ENCODE results near the gene CHST12. TPM values are rescaled to one million over a fixed set of nuclear protein-coding genes. Genes with fewer than 3 reads are reported as not detected.
A peak's percentile ranks its signal among the peaks of the same experiment; 100 is the strongest.

Gene CHST12
- total RNA-seq, 1 donor from 2014 or later = 15.3 TPM

DNA sequence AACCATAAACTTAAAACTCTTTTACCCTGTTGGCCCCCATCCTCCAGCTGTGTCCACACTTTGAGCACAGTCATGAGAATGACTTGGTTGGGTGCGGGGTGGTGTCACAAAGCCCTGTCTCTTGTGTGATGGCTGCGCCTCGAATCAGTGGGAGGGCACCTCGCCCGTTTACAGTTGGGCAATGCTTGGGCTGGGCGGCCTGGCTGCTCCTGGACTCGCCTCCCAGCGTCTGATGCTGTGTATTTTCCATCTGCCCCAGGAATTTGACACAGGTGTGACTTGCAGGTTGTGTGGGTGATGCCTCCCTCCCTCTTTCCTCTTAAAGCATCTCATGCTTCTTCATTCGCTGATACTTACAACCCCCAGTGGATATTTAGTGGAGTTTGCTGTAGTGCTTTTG is 33.7 kb downstream of the CHST12 start:
- Histone ChIP-seq H3K36me3 (peaks cover 31% of the 10 kb centered on the region), H3K27ac (replicated peaks) (no peak overlapping the region), H3K27me3 (ENCODE audit: low read depth) (no peaks in the 10 kb centered on the region), H3K4me1 (peaks cover 25% of the 10 kb centered on the region), H3K4me3 (no peak overlapping the region), H3K9me3 (replicated peaks) (no peaks in the 10 kb centered on the region)
- no peak for TF ChIP-seq CTCF (IDR thresholded peaks at IDR 0.05; ENCODE audit: borderline replicate concordance)
- intact Hi-C loops (cut with micrococcal nuclease) = no loop called here
- no peak for DNase-seq

GRCh38 chr7:2437537-2438148 is 34.2 kb downstream of the CHST12 start:
- no peak for DNase-seq
- no peak for TF ChIP-seq CTCF (IDR thresholded peaks at IDR 0.05; ENCODE audit: borderline replicate concordance)
- H3K9me3 ChIP-seq (replicated peaks) = no peaks in the 10 kb centered on the region
- no peaks in the 10 kb centered on the region for H3K27me3 ChIP-seq (ENCODE audit: low read depth)
- H3K4me3 ChIP-seq = no peak overlapping the region
- H3K27ac ChIP-seq (replicated peaks) = peak overlapping the region; percentile 64
- H3K36me3 ChIP-seq = peaks cover 27% of the 10 kb centered on the region
- H3K4me1 ChIP-seq = peaks cover 25% of the 10 kb centered on the region
- intact Hi-C loops (cut with micrococcal nuclease) = no loop called here

DNA sequence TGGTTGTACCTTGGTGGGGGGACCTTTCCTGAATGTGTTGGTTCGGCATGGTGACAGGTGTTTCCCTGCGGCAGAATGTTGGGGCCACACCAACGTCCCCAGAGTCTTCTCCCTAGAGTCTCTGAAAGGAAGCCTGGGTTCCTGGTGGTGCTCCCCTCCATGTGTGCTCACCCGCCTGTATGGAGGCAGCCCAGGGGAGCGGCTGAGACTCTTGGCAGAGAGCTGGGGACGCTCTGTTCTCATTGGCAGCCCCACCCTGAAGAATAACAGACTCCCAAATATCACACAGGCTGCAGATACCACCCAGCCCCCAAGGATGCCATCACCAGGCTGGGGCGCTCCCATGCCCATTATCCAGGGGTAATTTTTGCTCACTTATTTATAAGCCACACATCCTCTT is 34.8 kb downstream of the CHST12 start:
- peaks cover 25% of the 10 kb centered on the region for H3K4me1 ChIP-seq
- no peaks in the 10 kb centered on the region for H3K9me3 ChIP-seq (replicated peaks)
- H3K27ac ChIP-seq (replicated peaks) = peak overlapping the region; percentile 64
- no peak for TF ChIP-seq CTCF (IDR thresholded peaks at IDR 0.05; ENCODE audit: borderline replicate concordance)
- no peak overlapping the region for H3K4me3 ChIP-seq
- peaks cover 21% of the 10 kb centered on the region for H3K36me3 ChIP-seq
- peak; percentile 27 for DNase-seq
- intact Hi-C loops (cut with micrococcal nuclease) = no loop called here
- no peaks in the 10 kb centered on the region for H3K27me3 ChIP-seq (ENCODE audit: low read depth)

DNA sequence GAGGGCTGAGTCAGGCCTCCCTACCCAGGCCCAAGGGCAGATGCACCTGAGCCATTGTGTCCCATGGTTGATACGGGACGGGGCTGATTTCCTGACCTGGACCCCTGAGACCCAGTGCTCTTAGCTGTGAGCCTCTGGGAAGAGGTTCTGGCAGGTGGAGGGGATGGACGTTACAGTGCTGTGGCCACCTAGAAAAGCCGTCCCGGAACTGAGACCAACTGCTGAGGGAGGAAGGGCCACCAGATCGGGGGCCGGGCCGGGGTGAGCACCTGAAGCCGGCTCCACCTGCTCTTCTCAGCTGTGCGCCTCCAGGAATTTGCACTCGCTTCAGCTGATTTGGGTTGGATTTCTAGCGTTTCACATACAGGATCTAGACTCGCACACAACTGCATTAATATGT is 35.4 kb downstream of the CHST12 start:
- H3K36me3 ChIP-seq = peaks cover 15% of the 10 kb centered on the region
- H3K27ac ChIP-seq (replicated peaks) = peak overlapping the region; percentile 64
- no peaks in the 10 kb centered on the region for H3K27me3 ChIP-seq (ENCODE audit: low read depth)
- DNase-seq = no peak
- intact Hi-C loops (cut with micrococcal nuclease) = no loop called here
- no peaks in the 10 kb centered on the region for H3K9me3 ChIP-seq (replicated peaks)
- H3K4me3 ChIP-seq = no peak overlapping the region
- peaks cover 25% of the 10 kb centered on the region for H3K4me1 ChIP-seq
- no peak for TF ChIP-seq CTCF (IDR thresholded peaks at IDR 0.05; ENCODE audit: borderline replicate concordance)

DNA sequence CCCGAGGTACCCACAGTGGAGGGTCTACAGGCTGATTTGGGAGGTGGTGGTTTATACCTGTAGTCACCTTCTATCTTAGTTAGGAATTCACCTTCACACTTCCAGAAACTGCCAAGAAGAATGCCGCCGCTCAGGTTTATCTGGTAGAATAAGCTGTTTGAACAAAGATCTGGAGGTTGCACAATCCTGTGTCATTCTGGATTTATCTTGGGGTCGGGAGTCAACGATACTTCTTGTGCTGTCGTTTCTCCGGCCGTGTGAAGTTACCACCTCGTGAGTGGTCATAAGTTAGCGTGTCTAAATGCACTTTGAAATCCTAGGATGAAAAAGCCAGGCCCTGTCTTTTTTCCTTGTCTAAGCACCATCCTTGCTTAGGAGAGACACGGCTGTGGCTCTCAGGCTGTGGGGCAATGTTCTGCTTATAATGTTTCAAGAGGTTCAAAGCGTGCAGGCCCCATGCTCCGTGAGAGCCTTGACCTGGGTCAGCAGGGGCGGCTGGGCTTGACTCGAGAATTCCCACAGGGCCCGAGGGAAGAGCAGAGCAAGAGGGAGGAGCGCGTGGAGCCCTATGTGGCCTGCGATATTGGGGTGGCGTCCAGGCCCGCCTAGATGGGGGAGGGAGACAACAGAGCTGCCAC is 37.3 kb downstream of the CHST12 start:
- Histone ChIP-seq H3K27me3 (ENCODE audit: low read depth) (no peaks in the 10 kb centered on the region), H3K36me3 (peaks cover 4% of the 10 kb centered on the region), H3K4me3 (no peak overlapping the region), H3K4me1 (peaks cover 21% of the 10 kb centered on the region), H3K9me3 (replicated peaks) (no peaks in the 10 kb centered on the region), H3K27ac (replicated peaks) (no peak overlapping the region)
- TF ChIP-seq CTCF (IDR thresholded peaks at IDR 0.05; ENCODE audit: borderline replicate concordance) = no peak
- DNase-seq = no peak
- intact Hi-C loops (cut with micrococcal nuclease) = no loop called here

All from left ventricle myocardium inferior (tissue), 1 donor.